Measurements from ENCODE around the gene MTHFD1.
"Not testable (repeated sequence)": the region's sequence is repeated elsewhere in the genome, so short reads cannot be mapped to it uniquely, and the experiment has no call there.

Gene MTHFD1

DNA sequence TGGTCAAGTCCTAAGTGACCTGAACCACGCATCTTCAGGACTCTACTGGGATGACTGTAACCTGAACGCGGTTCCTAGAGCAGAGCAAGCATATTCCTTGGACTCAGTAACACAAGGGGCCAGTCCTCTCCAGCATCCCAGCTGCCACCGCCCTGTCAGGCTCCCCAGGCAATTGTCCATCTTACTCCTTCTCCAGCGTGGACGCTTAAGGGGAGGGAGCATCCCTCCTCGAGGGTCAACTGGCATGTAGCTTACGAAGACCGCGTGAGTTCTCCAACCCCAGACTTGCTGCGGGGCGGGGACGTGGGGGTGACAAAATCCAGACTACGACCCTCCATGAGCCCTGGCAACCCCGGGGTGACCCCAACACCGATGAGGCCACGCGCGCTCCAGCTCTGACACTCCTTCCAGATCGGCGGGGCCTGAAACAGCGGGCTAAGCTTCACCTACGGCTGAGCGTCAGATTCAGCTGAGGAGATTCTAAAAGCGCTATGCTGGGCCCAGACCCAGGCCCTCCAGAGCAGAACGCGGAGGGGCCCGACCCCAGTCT is 846 bp upstream of the MTHFD1 start:
- Histone ChIP-seq H3K4me3 (ENCODE audit: severe bottlenecking) (peak overlapping the region; percentile 55), H3K27ac (ENCODE audit: poor library complexity, severe bottlenecking) (peak overlapping the region; percentile 66), H3K4me1 (ENCODE audit: insufficient read depth, poor library complexity, severe bottlenecking) (peaks cover 11% of the 10 kb centered on the region), H3K27me3 (ENCODE audit: insufficient read depth, poor library complexity, severe bottlenecking) (no peaks in the 10 kb centered on the region), H3K36me3 (ENCODE audit: low read depth) (peaks cover 27% of the 10 kb centered on the region), H3K9me3 (ENCODE audit: severe bottlenecking) (no peaks in the 10 kb centered on the region)
- peak; percentile 68 for DNase-seq (ENCODE audit: low spot score)
- ATAC-seq (ENCODE audit: low read depth): peak; percentile 46
- TF ChIP-seq, protein P1, sequence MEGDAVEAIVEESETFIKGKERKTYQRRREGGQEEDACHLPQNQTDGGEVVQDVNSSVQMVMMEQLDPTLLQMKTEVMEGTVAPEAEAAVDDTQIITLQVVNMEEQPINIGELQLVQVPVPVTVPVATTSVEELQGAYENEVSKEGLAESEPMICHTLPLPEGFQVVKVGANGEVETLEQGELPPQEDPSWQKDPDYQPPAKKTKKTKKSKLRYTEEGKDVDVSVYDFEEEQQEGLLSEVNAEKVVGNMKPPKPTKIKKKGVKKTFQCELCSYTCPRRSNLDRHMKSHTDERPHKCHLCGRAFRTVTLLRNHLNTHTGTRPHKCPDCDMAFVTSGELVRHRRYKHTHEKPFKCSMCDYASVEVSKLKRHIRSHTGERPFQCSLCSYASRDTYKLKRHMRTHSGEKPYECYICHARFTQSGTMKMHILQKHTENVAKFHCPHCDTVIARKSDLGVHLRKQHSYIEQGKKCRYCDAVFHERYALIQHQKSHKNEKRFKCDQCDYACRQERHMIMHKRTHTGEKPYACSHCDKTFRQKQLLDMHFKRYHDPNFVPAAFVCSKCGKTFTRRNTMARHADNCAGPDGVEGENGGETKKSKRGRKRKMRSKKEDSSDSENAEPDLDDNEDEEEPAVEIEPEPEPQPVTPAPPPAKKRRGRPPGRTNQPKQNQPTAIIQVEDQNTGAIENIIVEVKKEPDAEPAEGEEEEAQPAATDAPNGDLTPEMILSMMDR (IDR thresholded peaks at IDR 0.05; ENCODE audit: poor library complexity, severe bottlenecking): no peak

DNA sequence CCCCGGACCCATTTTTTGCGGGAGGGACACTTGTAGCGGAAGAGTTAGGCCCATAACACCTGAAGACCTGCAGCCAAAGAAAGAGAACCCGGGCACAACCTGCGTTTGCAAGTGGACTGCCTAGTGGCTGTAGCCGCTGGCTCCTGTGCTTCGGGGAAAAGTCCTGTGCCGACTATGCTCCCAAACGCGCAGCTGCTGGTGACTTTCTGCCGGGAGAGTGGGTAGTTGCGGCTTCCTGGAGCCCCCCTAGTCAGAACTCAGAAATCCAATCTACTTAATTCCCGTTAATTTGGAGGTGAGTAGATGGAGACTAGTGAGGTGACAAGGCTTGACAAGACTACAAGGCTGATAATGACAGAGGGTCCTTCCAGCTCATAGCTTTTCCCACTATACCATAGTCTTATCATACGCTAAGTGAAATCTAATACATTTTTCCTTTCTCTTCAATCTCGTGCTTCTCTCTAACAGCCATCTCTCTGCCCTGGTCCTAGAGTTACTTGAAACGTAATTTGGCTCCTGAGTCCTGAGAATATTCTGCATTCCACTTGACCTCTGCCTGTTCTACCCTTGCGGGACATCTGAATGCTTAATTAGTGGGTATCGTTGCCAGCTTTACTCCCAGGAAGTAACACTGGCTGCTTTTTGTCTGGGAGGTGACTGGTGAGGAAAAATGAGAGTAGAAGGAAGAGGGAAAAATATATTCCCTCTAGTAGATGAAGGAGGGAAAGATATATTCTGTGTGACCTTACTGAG is 556 bp downstream of the MTHFD1 start:
- no peak for DNase-seq (ENCODE audit: low spot score)
- H3K27ac ChIP-seq (ENCODE audit: poor library complexity, severe bottlenecking): peak overlapping the region; percentile 66
- H3K4me3 ChIP-seq (ENCODE audit: severe bottlenecking): peak overlapping the region; percentile 55
- no peaks in the 10 kb centered on the region for H3K9me3 ChIP-seq (ENCODE audit: severe bottlenecking)
- peaks cover 41% of the 10 kb centered on the region for H3K36me3 ChIP-seq (ENCODE audit: low read depth)
- ATAC-seq (ENCODE audit: low read depth): peak; percentile 4
- no peaks in the 10 kb centered on the region for H3K27me3 ChIP-seq (ENCODE audit: insufficient read depth, poor library complexity, severe bottlenecking)
- H3K4me1 ChIP-seq (ENCODE audit: insufficient read depth, poor library complexity, severe bottlenecking): peaks cover 11% of the 10 kb centered on the region
- TF ChIP-seq, protein P1 (IDR thresholded peaks at IDR 0.05; ENCODE audit: poor library complexity, severe bottlenecking): no peak

GRCh38 chr14:64391113-64391725 is 3.1 kb downstream of the MTHFD1 start:
- TF ChIP-seq, protein P1 (IDR thresholded peaks at IDR 0.05; ENCODE audit: poor library complexity, severe bottlenecking): no peak
- ATAC-seq (ENCODE audit: low read depth) (no peak), DNase-seq (ENCODE audit: low spot score) (no peak)
- Histone ChIP-seq H3K27me3 (ENCODE audit: insufficient read depth, poor library complexity, severe bottlenecking) (no peaks in the 10 kb centered on the region), H3K9me3 (ENCODE audit: severe bottlenecking) (no peaks in the 10 kb centered on the region), H3K4me3 (ENCODE audit: severe bottlenecking) (no peak overlapping the region), H3K4me1 (ENCODE audit: insufficient read depth, poor library complexity, severe bottlenecking) (peaks cover 10% of the 10 kb centered on the region), H3K36me3 (ENCODE audit: low read depth) (peaks cover 46% of the 10 kb centered on the region), H3K27ac (ENCODE audit: poor library complexity, severe bottlenecking) (no peak overlapping the region)

DNA sequence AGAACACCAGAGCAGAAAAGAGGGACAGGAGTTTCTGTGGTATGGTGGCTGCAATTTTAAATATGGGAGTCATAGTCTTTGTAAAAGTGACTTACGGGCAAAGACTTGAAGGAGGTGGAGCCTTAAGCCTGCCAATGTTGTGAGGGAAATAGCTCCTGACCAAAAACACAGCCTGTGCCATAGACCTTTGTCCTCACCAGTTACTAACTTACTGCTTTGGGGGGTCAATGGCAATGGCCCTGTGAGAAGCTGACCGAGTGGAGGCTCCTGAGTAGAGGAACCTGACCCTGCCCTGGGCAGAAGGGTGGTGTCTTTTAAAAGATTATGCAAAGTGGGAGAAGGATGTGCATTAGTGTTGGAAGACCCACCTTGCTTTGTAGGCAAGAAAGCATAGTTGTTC is 3.8 kb downstream of the MTHFD1 start:
- peaks cover 46% of the 10 kb centered on the region for H3K36me3 ChIP-seq (ENCODE audit: low read depth)
- TF ChIP-seq, protein P1 (IDR thresholded peaks at IDR 0.05; ENCODE audit: poor library complexity, severe bottlenecking): no peak
- H3K4me3 ChIP-seq (ENCODE audit: severe bottlenecking): no peak overlapping the region
- no peak overlapping the region for H3K27ac ChIP-seq (ENCODE audit: poor library complexity, severe bottlenecking)
- H3K9me3 ChIP-seq (ENCODE audit: severe bottlenecking): no peaks in the 10 kb centered on the region
- H3K27me3 ChIP-seq (ENCODE audit: insufficient read depth, poor library complexity, severe bottlenecking): no peaks in the 10 kb centered on the region
- no peak for DNase-seq (ENCODE audit: low spot score)
- no peak for ATAC-seq (ENCODE audit: low read depth)
- H3K4me1 ChIP-seq (ENCODE audit: insufficient read depth, poor library complexity, severe bottlenecking): peaks cover 4% of the 10 kb centered on the region

DNA sequence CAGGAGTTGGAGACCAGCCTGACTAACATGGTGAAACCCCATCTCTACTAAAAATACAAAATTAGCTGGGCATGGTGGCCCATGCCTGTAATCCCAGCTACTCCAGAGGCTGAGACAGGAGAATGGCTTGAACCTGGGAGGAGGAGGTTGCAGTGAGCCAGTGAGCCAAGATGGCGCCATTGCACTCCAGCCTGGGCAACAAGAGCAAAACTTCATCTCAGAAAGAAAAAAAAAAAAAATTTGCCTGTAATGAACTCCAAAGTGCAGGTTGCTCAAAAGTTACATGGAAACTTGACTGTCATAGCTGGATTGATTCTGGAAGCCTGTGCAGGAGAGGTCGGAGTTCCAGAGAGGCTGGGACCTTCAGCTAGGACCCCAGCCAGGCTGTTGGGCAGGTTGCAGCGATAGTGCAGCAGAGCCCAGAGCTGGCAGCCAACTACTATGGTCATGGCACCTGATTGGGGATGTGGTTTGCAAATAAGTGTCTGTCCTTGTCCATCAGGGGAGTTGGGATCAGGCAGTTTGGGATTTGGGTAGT is 5.1 kb downstream of the MTHFD1 start:
- not testable (repeated sequence) for H3K4me1 ChIP-seq (ENCODE audit: insufficient read depth, poor library complexity, severe bottlenecking); H3K27me3 ChIP-seq (ENCODE audit: insufficient read depth, poor library complexity, severe bottlenecking); H3K4me3 ChIP-seq (ENCODE audit: severe bottlenecking); H3K27ac ChIP-seq (ENCODE audit: poor library complexity, severe bottlenecking); ATAC-seq (ENCODE audit: low read depth); H3K9me3 ChIP-seq (ENCODE audit: severe bottlenecking); DNase-seq (ENCODE audit: low spot score)
- H3K36me3 ChIP-seq (ENCODE audit: low read depth): peaks cover 51% of the 10 kb centered on the region
